ENCODE measurements around the gene ZBP1.

The ZBP1 gene

GRCh38 chr20:57611586-57612311 is 8.5 kb downstream of the ZBP1 start:
- no peaks in the 10 kb centered on the region for H3K9me3 ChIP-seq (replicated peaks; ENCODE audit: low read length)
- H3K9ac ChIP-seq (ENCODE audit: low read depth, low read length) = no peak overlapping the region
- H3K36me3 ChIP-seq (ENCODE audit: insufficient read depth, low read length) = no peaks in the 10 kb centered on the region
- H3K4me2 ChIP-seq (ENCODE audit: low read length) = no peak overlapping the region
- no peak overlapping the region for H3K4me3 ChIP-seq (ENCODE audit: low read length)
- peaks cover 64% of the 10 kb centered on the region for H3K27me3 ChIP-seq (ENCODE audit: control insufficient read depth, insufficient read depth, low read length)
- no peaks in the 10 kb centered on the region for H3K4me1 ChIP-seq (ENCODE audit: control insufficient read depth, insufficient read depth, low read length)

DNA sequence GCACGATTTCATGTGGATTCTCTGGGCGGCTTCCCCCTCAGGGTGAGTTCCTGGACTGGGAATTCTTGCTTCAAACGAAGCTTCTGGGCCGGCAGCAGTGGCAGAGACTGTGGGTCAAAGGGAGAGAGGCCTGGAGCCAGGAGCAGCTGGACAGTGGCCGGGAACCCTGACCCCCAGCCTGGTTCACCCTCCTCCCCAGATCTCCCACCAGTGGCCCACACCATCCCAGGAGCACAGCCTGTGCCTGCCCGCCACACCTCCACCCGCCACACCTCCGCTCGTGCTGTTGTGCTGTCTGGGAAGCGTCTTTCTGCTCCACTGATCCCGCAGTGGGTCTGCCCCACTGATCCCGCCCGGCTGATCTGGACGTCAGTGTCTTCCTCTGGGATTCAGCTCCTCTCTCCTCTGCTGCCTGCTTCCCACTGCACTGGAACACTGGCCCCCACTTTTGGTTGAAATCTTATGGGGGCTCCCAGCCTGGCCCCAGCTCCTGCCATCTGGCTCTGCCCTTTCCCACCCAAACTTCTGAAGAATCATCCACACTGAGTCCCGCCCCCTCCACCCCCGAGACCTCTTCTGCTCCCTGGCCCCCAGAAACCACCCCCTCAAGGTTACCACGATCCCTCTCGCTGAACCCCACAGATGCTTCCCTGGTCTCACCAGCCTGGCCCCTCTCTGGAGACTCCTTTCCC is 9.8 kb downstream of the ZBP1 start:
- H3K9me3 ChIP-seq (replicated peaks; ENCODE audit: low read length) = no peaks in the 10 kb centered on the region
- H3K4me3 ChIP-seq (ENCODE audit: low read length) = no peak overlapping the region
- H3K4me1 ChIP-seq (ENCODE audit: control insufficient read depth, insufficient read depth, low read length) = no peaks in the 10 kb centered on the region
- no peaks in the 10 kb centered on the region for H3K36me3 ChIP-seq (ENCODE audit: insufficient read depth, low read length)
- H3K4me2 ChIP-seq (ENCODE audit: low read length) = no peak overlapping the region
- H3K9ac ChIP-seq (ENCODE audit: low read depth, low read length) = no peak overlapping the region
- H3K27me3 ChIP-seq (ENCODE audit: control insufficient read depth, insufficient read depth, low read length) = peaks cover 60% of the 10 kb centered on the region

DNA sequence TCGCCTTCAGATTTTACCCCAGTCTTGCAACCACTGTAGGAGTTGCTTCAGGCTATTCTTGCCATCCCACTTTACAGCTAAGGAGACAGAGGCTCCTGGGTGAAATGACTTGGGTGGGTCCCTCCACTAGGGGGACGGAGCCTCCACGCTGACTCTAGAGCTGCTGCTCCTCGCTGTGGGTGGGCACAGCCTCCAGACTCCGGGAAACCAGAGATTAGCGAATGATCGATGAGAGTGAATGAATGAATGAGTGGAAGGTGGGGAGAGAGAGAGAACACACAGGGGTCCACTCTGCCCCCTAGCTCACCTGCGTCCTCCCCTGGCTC is 10.4 kb downstream of the ZBP1 start:
- Histone ChIP-seq H3K4me3 (ENCODE audit: low read length) (no peak overlapping the region), H3K27me3 (ENCODE audit: control insufficient read depth, insufficient read depth, low read length) (peaks cover 61% of the 10 kb centered on the region), H3K4me2 (ENCODE audit: low read length) (no peak overlapping the region), H3K9ac (ENCODE audit: low read depth, low read length) (no peak overlapping the region), H3K9me3 (replicated peaks; ENCODE audit: low read length) (no peaks in the 10 kb centered on the region), H3K4me1 (ENCODE audit: control insufficient read depth, insufficient read depth, low read length) (no peaks in the 10 kb centered on the region), H3K36me3 (ENCODE audit: insufficient read depth, low read length) (no peaks in the 10 kb centered on the region)

- Histone ChIP-seq H3K9ac (ENCODE audit: low read depth, low read length) (no peak overlapping the region), H3K4me1 (ENCODE audit: control insufficient read depth, insufficient read depth, low read length) (no peaks in the 10 kb centered on the region), H3K27me3 (ENCODE audit: control insufficient read depth, insufficient read depth, low read length) (peaks cover 56% of the 10 kb centered on the region)
Observed at GRCh38 chr20:57609086-57609841, 11.0 kb downstream of the ZBP1 start.

DNA sequence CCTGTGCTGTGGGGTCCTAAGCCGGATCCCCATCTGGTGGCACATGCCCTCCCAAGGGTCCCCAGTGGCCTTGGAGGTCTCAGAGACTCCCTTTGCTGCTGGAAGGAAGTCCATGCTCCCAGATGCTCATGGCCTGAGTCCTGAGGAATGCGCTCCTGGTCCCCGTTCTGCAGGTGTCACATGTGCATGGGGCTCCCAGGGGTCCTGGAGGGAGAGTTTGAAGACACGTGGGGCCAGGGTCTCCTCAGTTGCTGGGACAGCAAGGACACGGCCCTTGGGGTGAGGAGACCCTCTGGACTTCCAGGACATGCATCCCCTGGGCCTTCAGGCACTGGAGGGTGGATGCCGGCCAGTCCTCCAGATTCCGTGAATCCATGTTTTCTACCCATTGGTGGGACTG is 11.7 kb downstream of the ZBP1 start:
- H3K9me3 ChIP-seq (replicated peaks; ENCODE audit: low read length) = no peaks in the 10 kb centered on the region
- H3K36me3 ChIP-seq (ENCODE audit: insufficient read depth, low read length) = no peaks in the 10 kb centered on the region
- H3K4me1 ChIP-seq (ENCODE audit: control insufficient read depth, insufficient read depth, low read length) = no peaks in the 10 kb centered on the region
- peaks cover 53% of the 10 kb centered on the region for H3K27me3 ChIP-seq (ENCODE audit: control insufficient read depth, insufficient read depth, low read length)
- no peak overlapping the region for H3K9ac ChIP-seq (ENCODE audit: low read depth, low read length)
- H3K4me2 ChIP-seq (ENCODE audit: low read length) = no peak overlapping the region
- H3K4me3 ChIP-seq (ENCODE audit: low read length) = no peak overlapping the region

More at GRCh38 chr20:57609086-57609841, 11.0 kb downstream of the ZBP1 start:
- no peaks in the 10 kb centered on the region for H3K9me3 ChIP-seq (replicated peaks; ENCODE audit: low read length)
- H3K36me3 ChIP-seq (ENCODE audit: insufficient read depth, low read length) = no peaks in the 10 kb centered on the region
- no peak overlapping the region for H3K4me2 ChIP-seq (ENCODE audit: low read length)
- no peak overlapping the region for H3K4me3 ChIP-seq (ENCODE audit: low read length)

GRCh38 chr20:57605878-57606277 is 14.3 kb downstream of the ZBP1 start:
- no peak overlapping the region for H3K4me3 ChIP-seq (ENCODE audit: low read length)

DNA sequence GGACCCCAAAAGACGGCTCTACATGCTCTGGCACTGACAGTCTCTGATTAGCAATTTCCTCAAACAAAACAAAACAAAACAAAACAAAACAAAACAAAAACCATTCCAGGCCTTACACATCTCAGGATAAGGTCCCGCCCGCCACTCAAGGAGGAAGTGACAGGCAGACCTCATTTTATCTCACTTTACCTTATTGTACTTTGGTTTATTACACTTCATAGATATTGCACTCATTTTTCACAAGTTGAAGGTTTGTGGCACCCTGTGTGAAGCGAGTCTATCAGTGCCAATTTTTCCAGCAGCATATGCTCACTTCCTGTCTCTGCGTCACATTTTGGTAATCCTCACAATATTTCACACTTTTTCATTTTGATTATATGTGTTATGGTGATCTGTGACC is 15.2 kb downstream of the ZBP1 start:
- no peak overlapping the region for H3K4me3 ChIP-seq (ENCODE audit: low read length)
- H3K4me1 ChIP-seq (ENCODE audit: control insufficient read depth, insufficient read depth, low read length) = no peaks in the 10 kb centered on the region
- no peaks in the 10 kb centered on the region for H3K9me3 ChIP-seq (replicated peaks; ENCODE audit: low read length)
- H3K27me3 ChIP-seq (ENCODE audit: control insufficient read depth, insufficient read depth, low read length) = peaks cover 38% of the 10 kb centered on the region
- H3K4me2 ChIP-seq (ENCODE audit: low read length) = no peak overlapping the region
- no peak overlapping the region for H3K9ac ChIP-seq (ENCODE audit: low read depth, low read length)
- no peaks in the 10 kb centered on the region for H3K36me3 ChIP-seq (ENCODE audit: insufficient read depth, low read length)

More at GRCh38 chr20:57605878-57606277, 14.3 kb downstream of the ZBP1 start:
- Histone ChIP-seq H3K36me3 (ENCODE audit: insufficient read depth, low read length) (no peaks in the 10 kb centered on the region), H3K27me3 (ENCODE audit: control insufficient read depth, insufficient read depth, low read length) (peaks cover 38% of the 10 kb centered on the region), H3K4me2 (ENCODE audit: low read length) (no peak overlapping the region), H3K4me1 (ENCODE audit: control insufficient read depth, insufficient read depth, low read length) (no peaks in the 10 kb centered on the region), H3K9me3 (replicated peaks; ENCODE audit: low read length) (no peaks in the 10 kb centered on the region), H3K9ac (ENCODE audit: low read depth, low read length) (no peak overlapping the region)

DNA sequence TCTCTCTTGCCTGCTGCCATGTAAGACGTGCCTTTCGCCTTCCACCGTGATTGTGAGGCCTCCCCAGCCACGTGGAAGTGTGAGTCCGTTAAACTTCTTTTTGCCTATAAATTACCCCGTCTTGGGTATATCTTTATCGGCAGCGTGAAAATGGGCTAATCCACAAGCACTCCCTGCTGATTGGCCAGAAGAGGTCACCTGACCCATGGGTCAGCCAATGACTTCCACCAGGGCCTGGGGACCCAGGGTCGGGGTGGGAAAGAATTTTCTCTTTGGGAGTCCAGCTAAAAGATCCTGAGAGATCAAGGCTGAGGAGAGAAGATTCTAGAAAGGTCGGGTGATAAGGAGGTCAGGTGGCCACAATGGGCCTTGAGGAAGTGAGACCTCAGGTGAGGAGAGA is 17.1 kb downstream of the ZBP1 start:
- no peak overlapping the region for H3K9ac ChIP-seq (ENCODE audit: low read depth, low read length)
- H3K4me2 ChIP-seq (ENCODE audit: low read length) = no peak overlapping the region
- H3K4me3 ChIP-seq (ENCODE audit: low read length) = no peak overlapping the region
- H3K36me3 ChIP-seq (ENCODE audit: insufficient read depth, low read length) = no peaks in the 10 kb centered on the region
- peaks cover 35% of the 10 kb centered on the region for H3K27me3 ChIP-seq (ENCODE audit: control insufficient read depth, insufficient read depth, low read length)
- H3K9me3 ChIP-seq (replicated peaks; ENCODE audit: low read length) = no peaks in the 10 kb centered on the region
- no peaks in the 10 kb centered on the region for H3K4me1 ChIP-seq (ENCODE audit: control insufficient read depth, insufficient read depth, low read length)

GRCh38 chr20:57601737-57602136 is 18.5 kb downstream of the ZBP1 start:
- Histone ChIP-seq H3K4me1 (ENCODE audit: control insufficient read depth, insufficient read depth, low read length) (peaks cover 3% of the 10 kb centered on the region), H3K4me3 (ENCODE audit: low read length) (no peak overlapping the region), H3K36me3 (ENCODE audit: insufficient read depth, low read length) (no peaks in the 10 kb centered on the region), H3K27me3 (ENCODE audit: control insufficient read depth, insufficient read depth, low read length) (peaks cover 27% of the 10 kb centered on the region), H3K4me2 (ENCODE audit: low read length) (no peak overlapping the region), H3K9me3 (replicated peaks; ENCODE audit: low read length) (no peaks in the 10 kb centered on the region), H3K9ac (ENCODE audit: low read depth, low read length) (no peak overlapping the region)

- H3K9me3 ChIP-seq (replicated peaks; ENCODE audit: low read length) = no peaks in the 10 kb centered on the region
- peaks cover 23% of the 10 kb centered on the region for H3K27me3 ChIP-seq (ENCODE audit: control insufficient read depth, insufficient read depth, low read length)
- H3K9ac ChIP-seq (ENCODE audit: low read depth, low read length) = no peak overlapping the region
- H3K4me2 ChIP-seq (ENCODE audit: low read length) = no peak overlapping the region
- H3K36me3 ChIP-seq (ENCODE audit: insufficient read depth, low read length) = no peaks in the 10 kb centered on the region
- peaks cover 3% of the 10 kb centered on the region for H3K4me1 ChIP-seq (ENCODE audit: control insufficient read depth, insufficient read depth, low read length)
- H3K4me3 ChIP-seq (ENCODE audit: low read length) = no peak overlapping the region
Observed at GRCh38 chr20:57601211-57601570, 19.0 kb downstream of the ZBP1 start.

DNA sequence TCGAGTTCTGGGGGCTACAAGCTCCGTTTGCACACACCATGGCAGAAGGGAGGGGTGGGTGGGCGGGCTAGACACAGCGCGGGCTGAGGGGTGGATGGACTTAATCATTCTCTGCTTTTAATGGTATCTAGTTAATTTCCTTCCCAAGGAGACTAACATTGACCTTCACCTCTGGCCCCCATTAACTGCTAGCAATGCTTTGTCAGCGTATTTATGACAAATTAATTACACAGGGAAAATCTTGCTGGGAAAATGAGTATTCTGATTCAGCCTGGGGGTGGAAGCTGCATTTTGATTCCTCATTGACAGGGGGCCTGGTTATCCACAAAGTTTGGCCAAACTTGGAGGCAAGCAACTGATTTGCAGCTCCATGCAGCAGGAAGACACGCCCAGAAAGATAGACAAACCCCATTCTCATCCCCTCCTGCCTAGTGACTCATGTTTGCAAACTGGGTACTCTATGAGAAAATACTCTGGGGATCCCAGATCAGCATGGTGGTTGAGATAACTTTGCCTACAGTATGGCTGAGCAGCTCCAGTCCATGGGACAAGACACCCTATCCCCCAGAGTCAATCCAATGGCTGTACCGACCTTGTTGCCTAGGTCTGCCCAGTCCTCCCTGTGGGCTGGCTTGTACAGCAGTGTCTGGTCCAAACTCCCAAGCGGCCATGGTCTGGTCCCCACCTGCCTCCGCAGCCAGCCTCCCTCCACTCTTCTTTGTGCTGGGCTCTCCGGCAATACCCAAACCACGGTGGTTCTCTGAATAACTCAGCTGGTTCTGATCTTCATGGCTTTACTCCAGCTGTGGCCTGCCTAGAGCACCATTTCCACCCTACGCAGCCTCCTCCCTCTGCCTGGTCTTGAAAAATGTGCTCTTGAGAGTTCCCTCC is 19.7 kb downstream of the ZBP1 start:
- H3K36me3 ChIP-seq (ENCODE audit: insufficient read depth, low read length) = no peaks in the 10 kb centered on the region
- no peak overlapping the region for H3K4me2 ChIP-seq (ENCODE audit: low read length)
- no peak overlapping the region for H3K9ac ChIP-seq (ENCODE audit: low read depth, low read length)
- peaks cover 3% of the 10 kb centered on the region for H3K4me1 ChIP-seq (ENCODE audit: control insufficient read depth, insufficient read depth, low read length)
- no peak overlapping the region for H3K4me3 ChIP-seq (ENCODE audit: low read length)
- no peaks in the 10 kb centered on the region for H3K9me3 ChIP-seq (replicated peaks; ENCODE audit: low read length)
- peaks cover 19% of the 10 kb centered on the region for H3K27me3 ChIP-seq (ENCODE audit: control insufficient read depth, insufficient read depth, low read length)

Measured in skeletal muscle satellite cell (primary cell).